Mesenchymal stem cell (in vitro differentiated cells and primary cell): ENCODE results near the gene AKR1C2.
"Not testable (repeated sequence)": the region's sequence is repeated elsewhere in the genome, so short reads cannot be mapped to it uniquely, and the experiment has no call there.

Source experiments
- DNase-seq: peaks from one replicate; pipeline ENCODE4 v3.0.0-alpha.2; 2013
- H2AFZ ChIP-seq: one replicate; pipeline ENCODE4 v1.6.1; 2013; ENCODE audit warnings: low read depth, mild to moderate bottlenecking, control low read depth, inconsistent platforms, low read length, moderate library complexity
- H2AK5ac ChIP-seq: 2 replicates; pipeline ENCODE4 v1.6.1; 2013; ENCODE audit warnings: low read length, moderate library complexity, mild to moderate bottlenecking, inconsistent platforms; ENCODE audit not compliant: severe bottlenecking
- H2BK120ac ChIP-seq: one replicate; pipeline ENCODE4 v1.6.1; 2013; ENCODE audit warnings: low read depth, mild to moderate bottlenecking, inconsistent platforms, low read length, moderate library complexity
- H2BK12ac ChIP-seq, 2 experiments: one replicate each; pipeline ENCODE4 v1.6.1; 2013; ENCODE audit warnings: inconsistent platforms in 2 of 2, low read length in 2 of 2, mild to moderate bottlenecking in 2 of 2, moderate library complexity in 2 of 2, control low read depth in 1 of 2
- H2BK15ac ChIP-seq: one replicate; pipeline ENCODE4 v1.6.1; 2013; ENCODE audit warnings: mild to moderate bottlenecking, low read depth, inconsistent platforms; ENCODE audit not compliant: poor library complexity, severe bottlenecking
- H2BK5ac ChIP-seq: 2 replicates; pipeline ENCODE4 v1.6.1; 2013; ENCODE audit warnings: low read depth, mild to moderate bottlenecking, low read length, control low read depth, inconsistent platforms; ENCODE audit not compliant: poor library complexity, severe bottlenecking
- H3K14ac ChIP-seq, 2 experiments: one replicate each; pipeline ENCODE4 v1.6.1; 2013; ENCODE audit warnings: inconsistent platforms in 2 of 2, low read length in 2 of 2, control low read depth in 1 of 2, mild to moderate bottlenecking in 1 of 2, moderate library complexity in 1 of 2
- H3K18ac ChIP-seq, 2 experiments: one replicate each; pipeline ENCODE4 v1.6.1; 2013; ENCODE audit warnings: inconsistent platforms in 2 of 2, low read length in 2 of 2, control low read depth in 1 of 2, low read depth in 1 of 2, mild to moderate bottlenecking in 1 of 2
- H3K23ac ChIP-seq, 2 experiments: one replicate each; pipeline ENCODE4 v1.6.1; 2013; ENCODE audit warnings: inconsistent platforms in 2 of 2, low read length in 2 of 2, mild to moderate bottlenecking in 2 of 2, moderate library complexity in 2 of 2, control low read depth in 1 of 2
- H3K27ac ChIP-seq: 2 replicates; pipeline ENCODE4 v1.5.1; 2013; ENCODE audit warnings: mild to moderate bottlenecking, moderate library complexity, low read length, control low read depth, inconsistent platforms; ENCODE audit not compliant: poor library complexity, severe bottlenecking
- H3K27me3 ChIP-seq, 2 experiments: 2 replicates each; pipeline versions ENCODE4 v1.6.1 to v1.7.0; 2013; ENCODE audit warnings: low read length in 2 of 2, mild to moderate bottlenecking in 2 of 2, moderate library complexity in 2 of 2, control low read depth in 1 of 2, inconsistent platforms in 1 of 2; ENCODE audit not compliant: control insufficient read depth in 1 of 2, insufficient read depth in 1 of 2
- H3K36me3 ChIP-seq, 2 experiments: 2 replicates each; pipeline versions ENCODE4 v1.6.1 to v1.7.0; 2013; ENCODE audit warnings: low read length in 2 of 2, control low read depth in 1 of 2, inconsistent platforms in 1 of 2, low read depth in 1 of 2, mild to moderate bottlenecking in 1 of 2; ENCODE audit not compliant: insufficient read depth in 2 of 2, control insufficient read depth in 1 of 2
- H3K4ac ChIP-seq, 2 experiments: one replicate each; pipeline ENCODE4 v1.6.1; 2013; ENCODE audit warnings: inconsistent platforms in 2 of 2, low read length in 2 of 2, mild to moderate bottlenecking in 2 of 2, moderate library complexity in 2 of 2, control low read depth in 1 of 2, low read depth in 1 of 2
- H3K4me1 ChIP-seq: 2 replicates; pipeline ENCODE4 v1.6.1; 2013; ENCODE audit warnings: low read depth, low read length, control low read depth; ENCODE audit not compliant: control insufficient read depth, insufficient read depth
- H3K4me2 ChIP-seq: 2 replicates; pipeline ENCODE4 v1.6.1; 2013; ENCODE audit warnings: low read length, mild to moderate bottlenecking, inconsistent platforms; ENCODE audit not compliant: poor library complexity, severe bottlenecking
- H3K4me3 ChIP-seq, 2 experiments: 2 replicates each; pipeline versions ENCODE4 v1.5.1 to v1.7.0; 2013; ENCODE audit warnings: low read length in 2 of 2, mild to moderate bottlenecking in 2 of 2, control low read depth in 1 of 2, low read depth in 1 of 2; ENCODE audit not compliant: insufficient read depth in 1 of 2
- H3K79me1 ChIP-seq: replicated peaks from 2 replicates; pipeline ENCODE4 v1.6.1; 2013; ENCODE audit warnings: mild to moderate bottlenecking, control low read depth, low read length, inconsistent platforms; ENCODE audit not compliant: poor library complexity, severe bottlenecking
- H3K9ac ChIP-seq: 2 replicates; pipeline ENCODE4 v1.7.0; 2013; ENCODE audit warnings: mild to moderate bottlenecking, low read length, moderate library complexity
- H3K9me3 ChIP-seq: 2 replicates; pipeline ENCODE4 v1.7.0; 2013; ENCODE audit warnings: mild to moderate bottlenecking, low read length; ENCODE audit not compliant: control insufficient read depth
- H4K8ac ChIP-seq: one replicate; pipeline ENCODE4 v1.6.1; 2013; ENCODE audit warnings: inconsistent platforms, mild to moderate bottlenecking, low read length, moderate library complexity
- H4K91ac ChIP-seq: one replicate; pipeline ENCODE4 v1.6.1; 2013; ENCODE audit warnings: mild to moderate bottlenecking, low read length, inconsistent platforms
- WGBS: methylation state at CpG from one replicate; pipeline ENCODE4 v1.1.7; 2013; ENCODE audit warnings: mixed read lengths; 5-methylcytosine and 5-hydroxymethylcytosine counted together

AKR1C2 gene

DNA sequence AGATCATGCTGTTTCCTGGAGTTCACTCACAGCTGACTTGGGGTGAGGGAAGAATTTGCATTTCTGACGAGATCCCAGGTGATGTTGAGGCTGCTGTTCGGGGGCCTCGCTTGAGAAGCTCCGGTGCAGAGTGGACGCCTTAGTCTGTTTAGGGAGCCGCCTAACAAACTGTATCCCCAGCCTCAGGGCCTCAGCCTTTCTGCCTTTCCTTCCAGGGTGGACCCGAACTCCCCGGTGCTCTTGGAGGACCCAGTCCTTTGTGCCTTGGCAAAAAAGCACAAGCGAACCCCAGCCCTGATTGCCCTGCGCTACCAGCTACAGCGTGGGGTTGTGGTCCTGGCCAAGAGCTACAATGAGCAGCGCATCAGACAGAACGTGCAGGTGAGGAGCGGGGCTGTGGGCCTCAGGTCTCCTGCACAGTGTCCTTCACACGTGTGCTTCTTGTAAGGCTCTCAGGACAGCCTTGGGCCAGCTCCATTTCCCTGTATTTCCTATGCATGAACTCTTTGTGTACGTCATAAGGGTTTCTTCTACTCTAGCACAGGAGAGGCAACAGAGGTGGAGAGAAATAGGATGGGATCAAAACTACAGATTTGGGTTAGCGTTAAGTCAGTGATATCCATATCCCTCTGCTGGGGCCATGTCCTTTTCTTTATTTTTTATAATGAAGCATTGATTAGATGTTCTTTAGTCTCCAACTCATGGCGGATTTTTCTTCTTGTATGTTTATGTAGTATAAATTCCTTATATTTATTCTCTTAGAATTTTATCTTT, 31.1 kb downstream of the AKR1C2 start:
- H3K14ac ChIP-seq, H4K8ac ChIP-seq: not testable (repeated sequence)
- WGBS = 100% methylated on average over 1 of the region's 18 CpGs

DNA sequence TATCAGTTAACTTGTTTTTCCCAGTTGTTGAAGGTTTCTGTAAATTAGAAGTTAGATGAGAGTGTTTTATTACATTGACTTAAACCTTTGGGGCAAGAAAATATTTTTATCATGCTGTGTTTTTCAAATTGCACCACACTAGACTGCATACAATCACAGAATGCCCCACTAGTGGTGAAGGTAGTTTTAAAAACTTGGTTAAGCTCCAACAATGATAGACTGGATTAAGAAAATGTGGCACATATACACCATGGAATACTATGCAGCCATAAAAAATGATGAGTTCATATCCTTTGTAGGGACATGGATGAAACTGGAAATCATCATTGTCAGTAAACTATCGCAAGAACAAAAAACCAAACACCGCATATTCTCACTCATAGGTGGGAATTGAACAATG, 33.3 kb downstream of the AKR1C2 start:
- not testable (repeated sequence) for H3K23ac ChIP-seq, H2BK5ac ChIP-seq, H3K18ac ChIP-seq, H2AFZ ChIP-seq, H3K9me3 ChIP-seq, H3K4me1 ChIP-seq, H2BK12ac ChIP-seq, H4K8ac ChIP-seq, DNase-seq, H3K27ac ChIP-seq, H3K9ac ChIP-seq, H3K4me2 ChIP-seq, H2BK120ac ChIP-seq, H2AK5ac ChIP-seq, H3K27me3 ChIP-seq, H4K91ac ChIP-seq, H3K14ac ChIP-seq, H3K4ac ChIP-seq, H3K4me3 ChIP-seq, H3K79me1 ChIP-seq, H2BK15ac ChIP-seq
- peaks cover 0 to 80% of the 10 kb centered on the region in 2 experiments for H3K36me3 ChIP-seq
- WGBS = no CpG with 5 or more reads among the region's 2 CpGs

More for the DNA sequence above, 31.1 kb downstream of the AKR1C2 start:
- H2BK15ac ChIP-seq, H2BK120ac ChIP-seq, H3K27me3 ChIP-seq, H3K9me3 ChIP-seq, H3K9ac ChIP-seq, H3K27ac ChIP-seq, H3K79me1 ChIP-seq, H2AK5ac ChIP-seq, H3K4me2 ChIP-seq, H3K23ac ChIP-seq, H3K4ac ChIP-seq, H2BK12ac ChIP-seq, H2BK5ac ChIP-seq, H4K91ac ChIP-seq, DNase-seq, H3K4me3 ChIP-seq, H2AFZ ChIP-seq, H3K18ac ChIP-seq, H3K4me1 ChIP-seq: not testable (repeated sequence)
- peaks cover 0 to 78% of the 10 kb centered on the region in 2 experiments for H3K36me3 ChIP-seq

DNA sequence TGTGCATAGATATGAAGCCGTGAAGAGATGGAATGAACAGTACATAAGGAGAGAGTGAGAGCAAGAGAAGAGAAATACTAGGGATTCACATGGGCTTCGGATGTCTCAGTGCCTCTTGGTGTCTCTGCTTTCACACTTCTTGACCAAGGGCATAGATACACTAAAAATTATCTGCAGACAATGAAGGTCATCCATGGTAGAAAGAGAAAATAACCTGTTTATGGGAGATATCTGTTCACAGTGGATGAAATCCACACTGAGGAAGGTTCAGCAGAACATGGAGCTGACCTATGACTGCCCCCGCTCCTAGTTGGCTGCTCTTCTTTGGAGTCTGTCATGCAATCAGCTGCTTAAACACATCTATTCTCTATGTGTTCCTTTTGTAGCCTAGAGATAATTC, 34.4 kb downstream of the AKR1C2 start:
- not testable (repeated sequence) for H3K9me3 ChIP-seq, H2AFZ ChIP-seq, H2AK5ac ChIP-seq, H3K18ac ChIP-seq, H3K27me3 ChIP-seq, H3K4me1 ChIP-seq, H3K4ac ChIP-seq, H2BK120ac ChIP-seq, H2BK12ac ChIP-seq, H3K23ac ChIP-seq, H2BK5ac ChIP-seq, H2BK15ac ChIP-seq, H3K14ac ChIP-seq, H4K8ac ChIP-seq, H3K4me3 ChIP-seq, DNase-seq, H3K9ac ChIP-seq, H3K27ac ChIP-seq, H3K79me1 ChIP-seq, H3K4me2 ChIP-seq, H4K91ac ChIP-seq
- WGBS = 90% methylated on average over 3 of the region's 3 CpGs
- peaks cover 0 to 74% of the 10 kb centered on the region in 2 experiments for H3K36me3 ChIP-seq

DNA sequence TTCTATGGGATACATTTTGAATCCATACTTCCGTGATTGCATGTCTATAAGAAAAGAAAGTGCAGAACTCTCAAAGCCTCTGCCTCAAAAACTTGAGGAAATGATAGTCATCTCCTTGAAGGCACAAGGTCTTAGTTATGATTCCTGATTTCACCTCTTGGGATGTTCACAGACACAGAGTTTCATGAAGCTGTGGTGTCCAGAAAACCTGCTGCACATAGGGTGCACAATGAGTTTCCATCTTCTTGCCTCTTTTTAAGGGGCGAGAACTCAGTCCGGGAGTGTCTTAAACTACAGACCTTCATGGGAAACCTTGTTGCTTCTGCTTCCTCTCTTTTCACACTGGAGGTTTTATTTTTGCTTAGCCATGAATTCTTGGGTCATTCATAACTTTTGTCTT, 36.5 kb downstream of the AKR1C2 start:
- H3K9ac ChIP-seq, H2BK120ac ChIP-seq, H3K18ac ChIP-seq, H3K27me3 ChIP-seq, H3K79me1 ChIP-seq, H4K8ac ChIP-seq, H3K23ac ChIP-seq, H2BK5ac ChIP-seq, H3K14ac ChIP-seq, H2AK5ac ChIP-seq, H3K27ac ChIP-seq, DNase-seq, H2BK15ac ChIP-seq, H2AFZ ChIP-seq, H2BK12ac ChIP-seq, H3K4ac ChIP-seq, H3K9me3 ChIP-seq, H4K91ac ChIP-seq, H3K4me1 ChIP-seq, H3K4me2 ChIP-seq: not testable (repeated sequence)
- H3K4me3 ChIP-seq = peak overlapping the region in 1 of 2 experiments; percentile 88
- peaks cover 0 to 57% of the 10 kb centered on the region in 2 experiments for H3K36me3 ChIP-seq
- WGBS = 97% methylated on average over 3 of the region's 3 CpGs
